Activated CD4-positive, alpha-beta T cell treated with anti-CD3 and anti-CD28 coated beads for 1 hour (primary cell): ENCODE measurements around the gene CPVL.

Source experiments
- DNase-seq: peaks from one replicate; pipeline ENCODE4 v3.0.0-alpha.2; 2020

The CPVL gene

GRCh38 chr7:29090151-29090805, 56.1 kb downstream of the CPVL start:
- DNase-seq, result no peak

GRCh38 chr7:29087840-29088170, 58.5 kb downstream of the CPVL start:
- DNase-seq, result no peak

DNA sequence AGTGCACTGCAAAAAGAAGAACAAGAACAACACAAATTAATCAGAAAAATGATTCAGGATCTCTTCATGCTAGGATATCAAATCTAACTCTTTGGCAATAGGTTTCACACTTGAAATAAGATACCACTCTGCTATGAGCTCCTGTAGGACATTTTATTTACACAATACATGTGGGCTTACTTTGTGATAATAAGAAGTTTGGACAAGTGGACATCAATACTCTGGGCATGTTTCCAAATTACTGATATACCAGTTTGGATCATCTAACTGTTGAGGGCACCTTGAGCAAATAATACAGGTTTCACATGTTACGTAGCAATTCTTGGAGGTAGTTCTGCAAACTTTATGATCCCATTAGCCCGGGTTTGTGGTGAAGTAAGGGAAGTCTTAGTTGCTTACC, 59.8 kb downstream of the CPVL start:
- DNase-seq, result no peak

DNA sequence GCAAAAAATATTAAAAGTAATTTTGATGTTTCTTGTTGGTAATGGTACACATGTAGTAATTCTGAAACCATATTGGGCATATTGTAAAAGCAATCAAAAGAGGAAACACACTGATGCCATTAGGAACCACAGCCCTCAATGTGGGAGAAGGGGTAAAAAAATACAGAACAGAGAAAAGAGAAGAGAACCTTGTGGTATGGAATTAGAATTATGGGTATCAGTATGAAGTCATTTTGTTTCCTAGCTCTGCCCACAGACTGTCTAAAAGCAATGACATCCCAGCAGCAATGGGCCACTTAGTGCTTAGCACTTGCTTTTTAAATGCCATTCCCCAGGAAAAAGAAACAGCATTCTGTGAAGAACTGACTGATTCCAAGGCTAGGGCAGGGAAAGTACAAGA, 61.5 kb downstream of the CPVL start:
- DNase-seq, result no peak

DNA sequence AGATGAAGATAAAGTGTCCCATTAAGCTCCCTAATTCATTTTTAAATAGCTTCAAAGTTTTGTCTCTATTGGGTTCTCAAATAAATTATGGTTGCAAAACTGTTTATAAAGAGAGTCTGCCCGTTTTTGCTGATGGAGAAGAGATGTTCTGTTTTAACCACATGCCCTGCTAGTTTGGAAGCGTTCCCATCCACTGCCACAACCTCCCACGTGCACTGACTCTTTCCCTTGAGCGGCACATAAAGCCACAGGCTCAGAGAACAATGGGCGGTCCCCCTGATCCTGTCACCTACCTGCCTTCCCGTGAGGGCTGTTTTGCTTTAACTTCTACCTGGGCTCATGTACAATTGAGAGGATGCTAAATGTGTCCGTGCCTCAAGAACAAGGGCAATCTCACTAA, 65.5 kb downstream of the CPVL start:
- no peak for DNase-seq

DNA sequence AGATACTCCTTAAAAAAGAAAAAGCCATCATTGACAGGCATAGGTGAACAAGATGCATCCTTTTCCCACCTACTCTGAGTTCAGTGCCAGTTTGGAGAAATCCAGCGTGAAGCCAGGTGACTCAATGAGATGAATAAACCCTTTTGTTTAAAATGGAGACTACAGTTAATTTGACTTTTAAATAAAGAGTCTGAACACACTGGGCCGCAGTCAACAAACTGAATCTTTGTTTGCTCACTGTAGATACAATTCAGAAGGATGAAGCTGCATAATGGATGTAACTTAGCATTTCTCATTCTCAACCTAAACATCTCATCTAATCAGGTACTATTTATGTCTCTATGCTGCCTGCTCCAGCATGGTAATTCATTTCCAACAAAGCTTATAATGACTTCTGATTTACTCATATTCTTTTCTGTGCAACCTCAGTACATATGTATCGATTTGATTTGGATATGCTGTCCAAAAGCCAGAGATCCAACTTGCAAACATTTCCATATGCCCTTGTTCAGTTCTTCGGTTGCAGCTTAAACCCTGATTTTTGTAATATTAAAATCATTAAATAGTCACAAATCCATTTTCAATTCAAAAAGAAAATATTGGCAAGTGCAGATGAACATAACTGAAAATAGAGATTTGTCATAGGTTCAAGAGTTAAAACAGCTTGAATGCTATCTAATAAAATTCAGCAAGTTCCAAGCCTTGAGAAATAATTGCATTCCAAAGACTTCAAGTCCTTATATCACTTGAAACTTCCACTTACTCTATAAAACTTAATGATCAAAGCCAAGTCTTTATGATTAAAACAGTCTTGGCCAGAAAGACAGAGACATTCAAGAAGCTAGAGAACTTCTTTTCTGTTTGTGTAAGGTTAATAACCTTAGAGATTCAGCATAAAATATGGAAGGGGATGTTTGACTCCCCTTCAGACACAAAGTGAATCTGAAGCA, 67.8 kb downstream of the CPVL start:
- no peak for DNase-seq

- DNase-seq, result no peak
These were observed 68.5 kb downstream of the CPVL start for GRCh38 chr7:29077854-29078253.

- no peak for DNase-seq
These were observed 69.2 kb downstream of the CPVL start for GRCh38 chr7:29077176-29077575.

- DNase-seq, result no peak
These were observed 69.7 kb downstream of the CPVL start for GRCh38 chr7:29076631-29077030.

- no peak for DNase-seq
These were observed 70.7 kb downstream of the CPVL start for GRCh38 chr7:29075606-29076005.

- DNase-seq, result no peak
These were observed 75.0 kb downstream of the CPVL start for GRCh38 chr7:29071203-29071874.

DNA sequence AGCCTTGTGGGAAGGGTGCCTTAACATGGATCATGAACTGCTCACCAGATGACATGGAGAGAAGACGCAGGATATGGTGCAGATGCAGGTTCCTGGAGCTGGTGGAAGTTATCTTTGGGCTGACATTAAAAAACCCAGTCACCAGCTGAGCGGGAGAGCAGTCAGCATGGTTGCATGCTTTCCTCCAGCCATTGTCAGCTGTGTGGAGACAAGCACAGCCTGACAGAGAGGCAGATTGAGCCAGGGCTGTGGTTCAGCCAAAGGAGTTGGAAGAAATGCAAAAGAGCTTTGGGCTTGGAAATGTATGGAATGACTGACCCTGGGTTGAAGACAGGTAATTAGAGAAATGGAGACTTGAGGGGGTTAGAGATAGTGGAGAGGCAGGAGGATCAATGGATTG, 79.7 kb downstream of the CPVL start:
- no peak for DNase-seq

DNA sequence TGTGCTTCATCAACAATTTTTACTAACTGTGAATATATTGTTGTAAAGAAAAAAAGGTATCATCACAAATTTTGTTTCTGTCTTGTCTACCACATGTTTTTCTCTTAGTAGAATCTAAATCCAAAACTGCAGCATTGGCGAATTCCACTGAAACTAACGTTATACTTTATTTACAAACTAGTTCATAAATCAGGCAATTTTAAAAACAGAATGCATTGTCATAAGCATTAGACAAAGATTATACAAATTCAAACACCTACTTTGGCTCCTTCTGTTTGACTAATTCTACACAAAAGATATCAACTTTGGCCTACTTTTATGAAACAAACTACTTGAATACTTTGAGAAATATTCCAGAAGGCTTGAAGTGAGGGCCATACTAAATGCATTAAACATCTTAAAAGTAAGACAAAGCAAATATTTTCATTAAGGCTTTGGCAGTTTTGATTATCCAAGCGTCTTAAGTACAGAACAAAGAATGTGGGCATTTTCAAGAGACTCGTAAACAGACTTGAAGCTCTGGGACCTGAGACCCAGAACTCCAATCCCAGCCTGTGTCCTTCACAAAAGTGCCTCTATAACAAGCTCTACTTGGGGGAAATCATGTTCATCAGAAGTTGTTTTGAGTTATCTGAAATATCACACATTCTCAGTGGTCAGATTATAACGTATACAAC, 81.0 kb downstream of the CPVL start:
- no peak for DNase-seq

GRCh38 chr7:29063872-29064271, 82.5 kb downstream of the CPVL start:
- no peak for DNase-seq

GRCh38 chr7:29063236-29063635, 83.1 kb downstream of the CPVL start:
- no peak for DNase-seq

DNA sequence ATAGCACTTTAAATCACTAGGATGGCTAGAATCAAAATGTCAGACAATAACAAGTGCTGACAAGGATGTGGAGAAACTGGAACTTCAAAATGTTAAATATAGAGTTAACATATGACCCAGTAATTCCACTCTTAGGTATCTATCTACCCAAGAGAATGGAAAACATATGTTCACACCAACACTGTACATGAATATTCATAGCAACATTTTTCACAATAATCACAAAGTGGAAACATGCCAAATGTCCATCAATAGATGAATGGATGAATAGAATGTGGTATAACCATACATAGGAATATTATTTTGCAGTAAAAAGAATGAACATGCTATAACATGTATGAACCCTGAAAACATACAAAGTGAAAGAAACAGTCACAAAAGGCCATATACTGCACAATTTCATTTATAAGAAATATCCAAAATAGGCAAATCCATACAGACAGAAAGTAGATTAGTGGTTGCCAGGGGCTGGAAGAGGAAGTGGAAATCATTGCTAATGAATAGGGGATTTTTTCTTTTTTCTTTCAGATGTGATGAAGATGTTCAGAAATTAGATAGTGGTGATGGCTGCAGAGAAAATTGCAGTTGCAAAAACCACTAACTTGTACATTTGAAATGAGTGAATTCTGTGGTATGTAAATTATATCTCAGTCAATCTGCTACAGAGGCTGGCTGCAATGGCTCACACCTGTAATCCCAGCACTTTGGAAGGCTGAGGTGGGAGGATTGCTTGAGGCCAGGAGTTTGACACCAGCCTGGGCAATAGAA, 93.0 kb downstream of the CPVL start:
- DNase-seq, result no peak

- no peak for DNase-seq
These were observed 99.4 kb downstream of the CPVL start for GRCh38 chr7:29046978-29047377.

DNA sequence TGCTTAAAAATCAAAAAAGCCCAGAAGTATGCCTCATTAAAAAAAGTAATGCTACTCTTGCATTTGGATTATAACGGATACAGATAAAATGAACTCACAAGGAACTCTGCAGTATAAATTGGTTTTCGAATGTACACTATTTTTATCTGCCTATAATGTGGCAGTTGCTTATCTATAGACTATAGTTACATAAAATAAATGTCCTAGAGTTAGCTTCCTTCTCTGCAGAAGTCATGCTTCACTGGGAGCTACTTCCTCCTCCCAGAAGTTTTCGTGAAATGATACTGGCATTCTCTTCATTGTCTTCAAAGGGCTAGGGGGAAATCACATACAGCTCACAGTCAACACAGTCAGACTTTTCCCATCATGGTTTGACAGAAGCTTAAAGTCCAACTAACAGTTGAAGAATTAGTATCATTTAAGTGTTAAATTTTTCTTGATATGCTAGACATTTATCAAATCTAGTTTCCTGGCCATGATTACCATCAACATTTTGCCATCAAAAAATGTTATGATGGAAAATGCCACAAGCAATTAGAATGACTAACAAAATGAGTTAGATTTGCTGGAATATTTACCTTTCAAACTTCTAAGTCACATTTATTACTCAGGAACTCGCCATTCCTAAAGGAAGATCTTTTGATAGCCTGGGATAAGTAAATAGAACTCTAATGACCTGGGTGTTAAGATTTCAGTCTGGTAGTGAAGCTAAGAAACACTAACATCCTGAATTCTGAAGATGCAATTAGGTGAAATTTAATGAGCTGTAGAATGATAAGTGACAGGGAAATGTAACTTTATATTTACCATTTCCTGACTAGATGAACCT, 100.9 kb downstream of the CPVL start:
- no peak for DNase-seq

- no peak for DNase-seq
These were observed 101.8 kb downstream of the CPVL start for GRCh38 chr7:29044554-29044953.

DNA sequence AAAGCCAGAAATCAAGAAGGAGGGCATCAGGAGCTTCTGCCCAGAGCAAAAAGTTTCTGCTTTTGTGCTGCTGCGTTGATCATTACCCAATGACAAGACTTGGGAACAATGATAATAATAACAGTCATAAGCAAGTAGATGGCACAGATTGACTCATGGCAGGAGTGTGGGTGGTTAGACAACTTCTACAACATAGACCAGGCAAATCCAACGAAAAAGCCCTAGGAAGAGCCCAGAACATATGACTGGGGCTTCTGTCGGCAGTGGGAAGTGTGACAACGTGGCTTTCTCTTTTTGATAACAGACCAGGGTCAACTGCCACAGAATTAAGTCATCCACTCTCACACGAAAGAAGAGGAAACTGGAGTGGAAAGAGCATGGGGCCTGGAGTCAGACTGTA, 102.8 kb downstream of the CPVL start:
- DNase-seq, result no peak

- DNase-seq, result no peak
These were observed 103.5 kb downstream of the CPVL start for GRCh38 chr7:29042824-29043231.

DNA sequence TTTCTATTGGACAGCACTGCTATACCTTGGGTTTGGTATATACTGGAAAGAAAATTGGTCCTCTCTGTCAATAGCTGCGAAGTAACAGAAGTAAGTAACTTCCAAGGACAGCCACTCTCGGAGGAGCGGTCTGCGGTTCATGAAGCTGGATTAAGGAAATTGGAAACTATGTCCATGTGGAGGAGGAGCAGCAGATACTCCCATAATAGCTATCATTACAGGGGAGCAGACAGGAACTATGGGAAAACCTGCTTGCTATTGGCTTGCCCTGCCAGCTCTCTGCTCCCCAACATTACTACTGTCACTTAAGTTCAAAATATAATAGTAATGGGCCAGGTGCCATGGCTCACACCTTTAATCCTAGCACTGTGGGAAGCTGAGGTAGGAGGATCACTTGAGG, 104.3 kb downstream of the CPVL start:
- no peak for DNase-seq
